ENCODE measurements around the gene EHD4.
A peak's percentile ranks its signal among the peaks of the same experiment; 100 is the strongest.

The EHD4 gene

DNA sequence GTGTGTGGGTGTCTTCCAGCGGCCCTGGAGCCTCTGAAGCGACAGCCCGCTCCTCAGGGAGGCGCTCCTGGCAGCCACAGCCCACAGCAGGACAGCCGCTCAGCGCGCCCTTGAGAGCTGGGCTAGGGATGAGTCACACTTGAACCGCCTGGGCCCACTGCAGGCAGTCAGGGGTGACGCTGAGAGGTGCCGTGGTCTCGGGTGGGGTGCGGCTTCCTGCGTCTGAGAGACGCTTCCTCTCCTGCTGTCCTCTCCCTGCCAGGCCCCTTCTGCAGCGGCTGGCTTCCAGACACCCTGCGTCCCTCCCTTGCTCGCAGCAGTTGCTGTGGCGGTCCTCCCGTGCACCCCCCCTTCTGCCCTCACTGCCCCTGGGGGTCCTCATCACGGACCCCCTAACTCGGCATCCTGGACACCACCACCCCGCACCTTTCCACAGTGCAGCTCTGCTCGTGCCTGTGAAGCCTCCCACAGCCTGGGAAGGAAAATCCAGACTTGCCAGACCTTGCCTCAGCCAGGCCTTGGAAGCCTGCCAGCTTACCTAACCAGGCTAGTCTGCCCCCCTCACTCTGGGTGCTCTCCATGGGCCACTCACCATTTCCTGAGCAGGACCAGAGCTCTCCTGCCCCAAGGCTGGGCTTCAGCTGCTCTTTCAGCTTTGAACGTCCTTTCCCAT lies 77.4 kb downstream of the EHD4 start:
- FAIRE-seq = peak; percentile 65
- peak; percentile 98 for DNase-seq (ENCODE audit: insufficient read length, low spot score)
- 0 out of 2 replicates have a peak, but pooled peaks have one; percentile 4 for TF ChIP-seq POLR2A (IDR thresholded peaks at IDR 0.05; ENCODE audit: low read depth, low read length)

DNA sequence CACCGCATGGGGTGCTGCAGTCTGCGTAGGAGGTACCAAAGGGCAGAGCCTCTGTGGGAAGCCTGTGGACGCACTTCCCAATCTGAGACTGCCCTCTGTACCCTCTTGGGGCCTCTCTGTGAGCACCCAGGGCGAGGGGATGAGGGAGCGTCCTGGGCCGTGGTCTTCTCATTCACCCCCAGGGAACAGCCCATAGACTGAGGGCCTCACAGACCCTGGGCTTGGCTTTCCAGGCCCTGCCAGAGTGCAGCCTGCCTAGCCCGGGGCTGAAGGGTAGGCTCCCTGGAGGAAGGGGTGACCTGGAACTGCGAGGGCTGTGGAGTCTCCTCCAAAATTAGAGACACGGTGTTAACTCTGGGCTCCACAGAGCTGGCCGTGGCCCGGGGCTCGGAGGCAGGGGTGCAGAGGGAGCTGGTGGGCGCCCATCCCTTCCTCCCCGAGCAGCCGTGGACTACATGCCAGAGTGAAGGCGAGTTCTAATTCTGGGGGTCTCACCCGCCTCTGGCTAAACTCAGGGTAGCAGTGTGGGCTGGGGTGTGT lies 78.0 kb downstream of the EHD4 start:
- TF ChIP-seq POLR2A (IDR thresholded peaks at IDR 0.05; ENCODE audit: low read depth, low read length) = no peak
- FAIRE-seq (no peak), DNase-seq (ENCODE audit: insufficient read length, low spot score) (no peak)

DNA sequence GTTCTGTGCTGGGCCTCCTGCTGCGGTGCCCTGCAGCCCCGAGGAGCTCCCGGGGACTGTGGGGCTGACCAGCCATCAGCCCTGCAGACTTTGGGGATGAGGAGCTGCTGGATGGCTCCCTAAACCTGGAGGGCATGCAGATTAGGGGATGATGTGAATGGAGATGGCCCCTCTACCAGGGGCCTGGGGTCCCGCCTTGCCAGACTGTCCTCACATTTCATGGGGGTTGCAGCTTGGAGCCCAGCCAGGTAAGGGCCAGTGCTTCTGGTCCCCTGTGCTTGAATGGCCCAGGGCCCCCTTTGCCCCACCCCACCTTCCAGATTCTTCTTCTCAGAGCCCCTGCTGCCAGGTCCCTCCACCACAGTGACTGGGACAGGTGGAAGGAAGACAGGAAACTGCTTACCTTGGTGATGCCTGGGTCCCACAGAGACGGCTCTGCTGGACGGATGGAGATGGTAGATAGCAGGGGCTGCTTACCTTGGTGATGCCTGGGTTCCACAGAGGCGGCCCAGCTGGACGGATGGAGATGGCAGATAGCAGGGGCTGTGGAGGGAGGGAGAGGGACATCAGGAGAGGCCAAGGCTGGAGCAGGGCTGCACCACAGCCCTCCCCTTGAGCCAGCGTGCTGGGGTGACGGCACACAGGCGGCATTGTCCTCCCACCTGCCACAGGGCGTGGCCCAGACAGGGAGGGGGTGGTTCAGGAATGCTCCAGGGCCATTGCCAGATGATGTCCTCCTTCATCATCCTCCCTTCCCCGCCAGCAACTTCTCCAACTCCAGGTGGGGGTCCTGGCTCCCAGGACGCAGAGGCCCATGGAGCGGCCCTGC lies 78.7 kb downstream of the EHD4 start, which contains the start of gene SPTBN5:
Gene SPTBN5, minus strand, starts transcription at position 632 of the 829 bp plus-strand sequence. Its CDS starts 556 bp downstream, at position 76.
- FAIRE-seq = no peak
- no peak for TF ChIP-seq POLR2A (IDR thresholded peaks at IDR 0.05; ENCODE audit: low read depth, low read length)
- DNase-seq (ENCODE audit: insufficient read length, low spot score) = no peak

GRCh38 chr15:41892621-41893421 lies 79.5 kb downstream of the EHD4 start:
- TF ChIP-seq POLR2A (IDR thresholded peaks at IDR 0.05; ENCODE audit: low read depth, low read length) = no peak
- DNase-seq (ENCODE audit: insufficient read length, low spot score) (no peak), FAIRE-seq (no peak)

DNA sequence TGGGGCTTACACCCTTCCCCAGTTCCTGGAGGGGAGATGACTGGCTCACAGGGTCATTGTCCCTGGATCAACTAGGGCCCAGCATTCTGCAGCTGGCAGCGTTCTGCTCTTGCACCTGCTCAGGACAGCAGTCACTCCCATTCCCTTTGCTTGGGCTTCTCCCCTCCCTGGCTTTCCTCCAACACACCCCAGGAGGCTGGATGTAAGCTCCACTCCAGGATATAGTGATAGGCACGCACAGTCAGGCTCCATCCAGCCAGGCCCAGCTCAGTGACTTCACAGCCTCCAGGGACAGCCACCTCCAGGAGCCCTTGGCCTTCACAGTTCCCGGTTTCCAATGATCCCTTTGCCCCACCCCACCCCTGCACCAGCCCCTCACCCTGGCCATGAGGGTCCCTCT lies 80.4 kb downstream of the EHD4 start:
- TF ChIP-seq POLR2A (IDR thresholded peaks at IDR 0.05; ENCODE audit: low read depth, low read length) = no peak
- no peak for DNase-seq (ENCODE audit: insufficient read length, low spot score)
- FAIRE-seq = no peak

DNA sequence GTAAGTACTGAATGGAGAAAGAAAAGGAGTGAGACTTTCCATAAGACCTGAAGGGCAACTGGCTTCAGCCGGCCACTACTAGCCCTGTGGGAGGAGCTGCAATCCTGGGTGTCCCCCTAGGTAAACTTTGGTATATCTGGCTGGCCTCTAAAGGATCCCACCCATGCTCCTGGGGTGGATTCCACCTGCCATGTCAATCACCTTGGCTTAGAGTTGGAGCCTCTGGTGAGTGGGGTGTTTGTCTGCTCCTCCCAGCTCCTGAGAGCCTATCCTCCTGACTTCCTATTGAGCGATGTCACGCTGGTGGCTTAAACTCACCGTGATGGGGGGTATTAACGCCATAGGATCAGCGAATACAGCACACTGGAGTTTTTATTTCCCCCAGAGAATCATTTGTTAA lies 81.1 kb downstream of the EHD4 start:
- no peak for TF ChIP-seq POLR2A (IDR thresholded peaks at IDR 0.05; ENCODE audit: low read depth, low read length)
- FAIRE-seq (no peak), DNase-seq (ENCODE audit: insufficient read length, low spot score) (no peak)

- FAIRE-seq (no peak), DNase-seq (ENCODE audit: insufficient read length, low spot score) (no peak)
- no peak for TF ChIP-seq POLR2A (IDR thresholded peaks at IDR 0.05; ENCODE audit: low read depth, low read length)
Observed at GRCh38 chr15:41890050-41890690, 82.2 kb downstream of the EHD4 start.

DNA sequence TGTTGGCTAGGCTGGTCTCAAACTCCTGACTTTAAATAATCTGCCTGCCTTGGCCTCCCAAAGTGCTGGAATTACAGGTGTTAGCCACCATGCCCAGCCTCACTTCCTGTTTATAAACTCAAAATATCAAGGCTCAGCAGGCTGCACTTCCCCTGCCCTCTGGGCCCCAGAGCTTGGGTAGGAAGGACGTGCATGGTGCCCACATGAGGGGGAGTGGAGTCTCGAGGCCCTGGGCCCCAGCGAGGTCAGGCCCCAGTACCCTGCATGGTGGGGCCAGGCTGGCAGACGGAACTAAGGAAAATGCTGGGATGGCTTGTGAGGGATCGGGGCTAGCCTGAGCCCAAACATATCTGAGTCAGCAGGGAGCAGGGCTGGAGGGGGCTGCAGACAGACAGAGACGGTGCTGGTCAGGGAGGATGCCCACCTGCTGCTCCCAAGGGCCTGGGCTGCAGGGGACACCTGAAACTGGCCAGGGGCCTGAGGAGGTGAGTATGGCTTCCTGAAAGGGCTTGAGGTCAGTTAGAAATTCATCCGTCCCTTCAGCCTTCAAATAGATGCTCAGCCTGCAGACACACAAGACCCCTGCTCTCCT lies 83.6 kb downstream of the EHD4 start:
- TF ChIP-seq POLR2A (IDR thresholded peaks at IDR 0.05; ENCODE audit: low read depth, low read length) = no peak
- DNase-seq (ENCODE audit: insufficient read length, low spot score) (no peak), FAIRE-seq (no peak)

GRCh38 chr15:41887893-41888292 lies 84.5 kb downstream of the EHD4 start:
- FAIRE-seq (no peak), DNase-seq (ENCODE audit: insufficient read length, low spot score) (no peak)
- no peak for TF ChIP-seq POLR2A (IDR thresholded peaks at IDR 0.05; ENCODE audit: low read depth, low read length)

DNA sequence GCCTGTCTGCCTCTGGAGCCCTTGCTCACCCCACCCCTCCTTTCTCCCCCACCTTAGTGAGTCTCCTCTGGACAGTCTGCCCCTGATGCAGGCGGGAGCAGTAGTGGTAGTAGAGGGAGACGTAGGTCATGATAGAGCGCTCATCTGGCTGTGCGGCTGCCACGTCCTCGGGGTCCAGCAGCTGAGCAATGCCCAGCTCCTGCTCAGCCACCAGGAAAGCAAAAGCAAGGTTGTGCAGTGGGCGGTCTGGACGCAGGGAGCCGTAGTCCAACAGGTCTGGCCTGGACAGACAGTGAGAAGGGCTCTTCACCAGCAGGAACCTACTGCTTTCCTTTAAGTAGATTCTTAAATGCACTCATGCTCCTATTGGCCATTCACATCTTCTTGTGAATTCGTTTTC lies 85.2 kb downstream of the EHD4 start:
- FAIRE-seq (no peak), DNase-seq (ENCODE audit: insufficient read length, low spot score) (no peak)
- TF ChIP-seq POLR2A (IDR thresholded peaks at IDR 0.05; ENCODE audit: low read depth, low read length) = no peak

DNA sequence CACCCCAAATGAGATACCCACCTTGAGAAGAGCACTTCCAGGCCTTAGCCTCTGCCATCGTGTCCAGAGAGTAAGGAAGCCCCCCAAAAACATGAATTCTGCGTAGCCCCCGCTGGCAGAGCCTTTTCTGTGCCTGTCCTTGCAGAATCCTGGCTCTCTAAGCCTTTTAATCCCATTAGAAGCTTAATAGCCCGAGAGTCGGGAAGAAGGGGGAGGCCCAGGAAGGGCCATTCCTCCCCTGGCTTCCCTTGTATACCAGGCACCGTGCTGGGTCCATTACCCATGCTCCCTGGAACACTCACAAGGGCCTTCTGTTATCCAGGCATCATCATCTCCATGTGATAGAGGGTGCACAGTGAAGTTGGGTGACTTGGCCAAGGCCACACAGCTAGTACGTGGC lies 85.6 kb downstream of the EHD4 start:
- DNase-seq (ENCODE audit: insufficient read length, low spot score) = no peak
- no peak for FAIRE-seq
- no peak for TF ChIP-seq POLR2A (IDR thresholded peaks at IDR 0.05; ENCODE audit: low read depth, low read length)

DNA sequence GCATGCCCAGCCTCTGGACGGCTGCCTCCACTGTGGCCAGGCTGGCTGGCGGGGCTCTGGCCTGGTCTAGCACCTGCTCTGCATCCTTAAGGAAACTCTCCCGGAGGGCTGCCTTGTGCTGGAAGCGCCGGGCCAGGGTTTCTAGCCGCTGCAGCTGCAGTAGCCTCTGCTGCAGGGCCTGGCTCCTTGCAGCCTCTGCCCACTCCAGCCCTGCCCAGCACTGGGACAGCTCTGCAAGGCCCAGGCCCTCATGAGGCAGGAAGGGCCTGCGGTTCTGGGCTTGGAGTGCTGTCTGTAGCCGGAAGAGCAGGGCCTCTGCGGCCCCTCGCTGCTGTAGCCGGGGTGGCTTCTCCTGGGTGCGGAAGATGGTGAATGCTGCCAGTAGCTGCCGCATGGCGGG lies 86.5 kb downstream of the EHD4 start:
- FAIRE-seq (no peak), DNase-seq (ENCODE audit: insufficient read length, low spot score) (no peak)
- TF ChIP-seq POLR2A (IDR thresholded peaks at IDR 0.05; ENCODE audit: low read depth, low read length) = no peak

DNA sequence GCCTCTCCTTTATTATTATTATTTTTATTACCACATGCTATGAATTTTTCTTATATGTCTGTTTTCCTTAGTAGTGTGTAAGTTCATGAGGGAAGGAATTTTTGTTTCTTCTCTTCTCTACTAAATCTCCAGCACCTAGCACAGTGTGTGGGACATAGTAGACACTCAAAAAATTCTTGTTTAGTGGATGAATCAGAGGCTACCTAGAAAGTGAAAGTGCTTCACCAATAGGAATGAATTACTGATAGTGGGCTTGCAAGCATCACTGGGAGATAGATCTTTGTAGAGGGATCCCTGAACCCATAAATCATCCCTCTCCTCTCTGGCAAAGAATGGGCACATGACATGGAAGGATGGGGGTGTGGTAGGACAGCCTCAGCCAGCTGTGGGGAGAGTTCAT lies 87.0 kb downstream of the EHD4 start:
- FAIRE-seq (no peak), DNase-seq (ENCODE audit: insufficient read length, low spot score) (no peak)
- TF ChIP-seq POLR2A (IDR thresholded peaks at IDR 0.05; ENCODE audit: low read depth, low read length) = no peak

Data from H54 (cell line).